ENCODE measurements around the gene EIF3B.

DNA sequence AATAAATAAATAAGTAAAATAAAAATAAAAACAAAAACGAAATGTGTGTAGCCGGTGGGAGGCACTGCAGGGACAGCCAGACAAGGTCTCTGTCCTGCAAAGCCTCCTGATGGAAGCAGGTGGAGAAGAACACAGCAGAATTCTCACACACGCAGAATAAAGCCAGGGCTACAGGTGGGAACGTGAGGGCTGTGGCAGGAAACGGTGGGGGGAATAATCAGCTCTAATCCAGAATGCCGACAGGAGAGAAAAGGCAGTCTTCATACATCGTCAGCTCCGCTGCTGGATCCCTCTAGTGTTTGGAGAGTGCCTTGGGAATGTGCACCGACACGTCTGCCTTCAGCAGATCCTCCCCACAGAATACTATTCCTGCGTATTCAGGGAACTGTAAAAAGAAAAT is 33.6 kb upstream of the EIF3B start:
- TF ChIP-seq POLR2A (IDR thresholded peaks at IDR 0.05; ENCODE audit: low read depth, low read length) (no peak), POU2F2 (IDR thresholded peaks at IDR 0.05; ENCODE audit: low read depth, low read length) (no peak), POLR2AphosphoS5 (IDR thresholded peaks at IDR 0.05; ENCODE audit: low read depth, low read length) (no peak)
